SH-SY5Y (cell line): ENCODE results near the gene PYGO1.

Experiments used
- GATA2 ChIP-seq: IDR thresholded peaks from 2 replicates; pipeline ENCODE4 v1.6.1; 2011; ENCODE audit warnings: mild to moderate bottlenecking, low read depth, low read length
- GATA3 ChIP-seq: IDR thresholded peaks from 2 replicates; pipeline ENCODE4 v1.6.1; 2011; ENCODE audit warnings: low read depth, mild to moderate bottlenecking, low read length, moderate library complexity

GRCh38 chr15:55573224-55573623 is 14.9 kb downstream of the PYGO1 start:
- no peak for TF ChIP-seq GATA2
- no peak for TF ChIP-seq GATA3
